ENCODE results near the gene SEC31B.

DNA sequence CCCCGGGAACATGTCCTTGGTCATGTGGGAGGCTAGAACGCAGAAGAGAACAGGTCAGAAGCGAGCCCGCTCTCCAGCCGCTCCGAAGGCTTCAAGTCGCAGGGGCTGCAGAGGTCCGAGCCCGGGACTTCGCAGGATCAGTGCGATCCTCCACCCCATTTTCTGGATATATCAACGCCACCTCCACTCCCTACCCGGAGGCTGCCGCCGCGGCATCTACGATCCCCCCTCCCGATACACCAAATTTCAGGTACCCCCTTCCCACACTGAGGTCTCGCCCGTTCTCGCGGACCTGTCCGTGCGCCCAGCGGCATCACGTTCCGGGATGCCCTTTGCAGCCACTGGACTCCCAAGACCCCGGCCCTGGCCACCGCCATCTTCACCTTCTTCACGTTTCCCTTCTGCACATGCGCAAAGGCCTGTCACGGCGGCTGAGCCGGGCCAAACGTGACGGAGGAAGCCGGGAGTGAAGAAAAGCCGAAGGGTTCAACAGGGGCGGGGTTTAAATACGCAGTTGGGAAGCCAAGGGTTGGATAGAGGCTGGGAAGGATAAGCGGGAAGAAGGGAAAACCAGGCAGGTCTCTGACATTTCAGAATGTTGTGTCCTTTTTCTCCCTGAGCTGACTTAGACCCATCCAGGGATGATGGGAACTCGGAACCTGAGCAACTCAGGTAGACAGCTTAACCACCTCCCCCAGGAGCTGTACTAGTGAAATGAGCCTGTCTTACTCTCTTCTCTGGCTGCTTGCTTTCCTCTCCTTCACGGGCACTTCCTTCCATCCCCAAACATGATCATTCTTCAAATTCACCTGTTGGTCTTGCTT is 10.0 kb upstream of the SEC31B start, which contains the start of gene NDUFB8:
- TF ChIP-seq, protein P1, sequence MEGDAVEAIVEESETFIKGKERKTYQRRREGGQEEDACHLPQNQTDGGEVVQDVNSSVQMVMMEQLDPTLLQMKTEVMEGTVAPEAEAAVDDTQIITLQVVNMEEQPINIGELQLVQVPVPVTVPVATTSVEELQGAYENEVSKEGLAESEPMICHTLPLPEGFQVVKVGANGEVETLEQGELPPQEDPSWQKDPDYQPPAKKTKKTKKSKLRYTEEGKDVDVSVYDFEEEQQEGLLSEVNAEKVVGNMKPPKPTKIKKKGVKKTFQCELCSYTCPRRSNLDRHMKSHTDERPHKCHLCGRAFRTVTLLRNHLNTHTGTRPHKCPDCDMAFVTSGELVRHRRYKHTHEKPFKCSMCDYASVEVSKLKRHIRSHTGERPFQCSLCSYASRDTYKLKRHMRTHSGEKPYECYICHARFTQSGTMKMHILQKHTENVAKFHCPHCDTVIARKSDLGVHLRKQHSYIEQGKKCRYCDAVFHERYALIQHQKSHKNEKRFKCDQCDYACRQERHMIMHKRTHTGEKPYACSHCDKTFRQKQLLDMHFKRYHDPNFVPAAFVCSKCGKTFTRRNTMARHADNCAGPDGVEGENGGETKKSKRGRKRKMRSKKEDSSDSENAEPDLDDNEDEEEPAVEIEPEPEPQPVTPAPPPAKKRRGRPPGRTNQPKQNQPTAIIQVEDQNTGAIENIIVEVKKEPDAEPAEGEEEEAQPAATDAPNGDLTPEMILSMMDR (IDR thresholded peaks at IDR 0.05): no peak
- TF ChIP-seq POLR2A (IDR thresholded peaks at IDR 0.05) (peak in 1 of 2 donors; percentile 62), POLR2AphosphoS5 (IDR thresholded peaks at IDR 0.05) (peak; percentile 79 to 87 (median 84))

Data from sigmoid colon (tissue), 4 donors.